SK-N-SH treated with all-trans-retinoic acid at 6 μM for 48 hours (cell line): ENCODE measurements around the gene ANKRD2.

ENCODE experiments used
- ATAC-seq: fragments of 200-7000 bp; cut with Tn5 transposase; 3 replicates; pipeline ENCODE4 v1.9.1; 2020; ENCODE audit warnings: mild to moderate bottlenecking, moderate library complexity
- ARNTL ChIP-seq: fragments of 450-650 bp; formaldehyde crosslinking; IDR thresholded peaks from 2 replicates; pipeline ENCODE4 v1.5.0; 2020; ENCODE audit warnings: low read depth, mild to moderate bottlenecking, moderate library complexity, borderline replicate concordance
- BACH2 ChIP-seq: fragments of 250-450 bp; sonication (Bioruptor Pico); IDR thresholded peaks from 2 replicates; pipeline ENCODE4 v1.9.0; 2021; ENCODE audit warnings: mild to moderate bottlenecking, borderline replicate concordance
- CREB5 ChIP-seq: fragments of 250-450 bp; sonication (Bioruptor Pico); IDR thresholded peaks from 2 replicates; pipeline ENCODE4 v1.5.1; 2020; ENCODE audit warnings: low read depth, mild to moderate bottlenecking, moderate library complexity
- CSRNP3 ChIP-seq: fragments of 250-450 bp; sonication (Bioruptor Pico); IDR thresholded peaks from 2 replicates; pipeline ENCODE4 v1.5.1; 2021; ENCODE audit warnings: mild to moderate bottlenecking, moderate library complexity
- ESRRG ChIP-seq: fragments of 250-450 bp; sonication (Bioruptor Pico); IDR thresholded peaks from 2 replicates; pipeline ENCODE4 v1.6.1; 2021; ENCODE audit warnings: mild to moderate bottlenecking
- GLIS3 ChIP-seq: fragments of 250-450 bp; sonication (Bioruptor Pico); IDR thresholded peaks from 2 replicates; pipeline ENCODE4 v1.5.0; 2020; ENCODE audit warnings: mild to moderate bottlenecking, moderate library complexity
- ISL1 ChIP-seq: fragments of 250-450 bp; sonication (Bioruptor Pico); IDR thresholded peaks from 2 replicates; pipeline ENCODE4 v2.1.2; 2022; ENCODE audit warnings: mild to moderate bottlenecking, moderate library complexity
- OSR1 ChIP-seq: fragments of 250-450 bp; sonication (Bioruptor Pico); IDR thresholded peaks from 2 replicates; pipeline ENCODE4 v1.8.0; 2022; ENCODE audit warnings: moderate library complexity, mild to moderate bottlenecking, inconsistent platforms
- PATZ1 ChIP-seq: fragments of 250-450 bp; sonication (Bioruptor Pico); IDR thresholded peaks from 2 replicates; pipeline ENCODE4 v1.8.0; 2020; ENCODE audit warnings: mild to moderate bottlenecking, moderate library complexity, borderline replicate concordance
- POU6F1 ChIP-seq: fragments of 250-450 bp; sonication (Bioruptor Pico); IDR thresholded peaks from 2 replicates; pipeline ENCODE4 v1.8.0; 2021; ENCODE audit warnings: low read depth, mild to moderate bottlenecking, moderate library complexity, borderline replicate concordance
- PPARA ChIP-seq: fragments of 250-450 bp; sonication (Bioruptor Pico); IDR thresholded peaks from 2 replicates; pipeline ENCODE4 v1.5.0; 2020; ENCODE audit warnings: mild to moderate bottlenecking, borderline replicate concordance
- RARB ChIP-seq: fragments of 250-450 bp; sonication (Bioruptor Pico); IDR thresholded peaks from 2 replicates; pipeline ENCODE4 v1.8.0; 2021; ENCODE audit warnings: mild to moderate bottlenecking, moderate library complexity
- SNAI2 ChIP-seq: fragments of 250-450 bp; sonication (Bioruptor Pico); IDR thresholded peaks from 2 replicates; pipeline ENCODE4 v1.5.0; 2020; ENCODE audit warnings: mild to moderate bottlenecking, moderate library complexity
- TCF4 ChIP-seq: fragments of 250-450 bp; sonication (Bioruptor Pico); IDR thresholded peaks from 2 replicates; pipeline ENCODE4 v1.8.0; 2021; ENCODE audit warnings: mild to moderate bottlenecking, moderate library complexity, borderline replicate concordance
- TOX ChIP-seq: fragments of 250-450 bp; sonication (Bioruptor Pico); IDR thresholded peaks from 2 replicates; pipeline ENCODE4 v1.8.0; 2021; ENCODE audit warnings: mild to moderate bottlenecking, moderate library complexity, borderline replicate concordance
- TSHZ2 ChIP-seq: fragments of 250-450 bp; sonication (Bioruptor Pico); IDR thresholded peaks from 2 replicates; pipeline ENCODE4 v1.5.0; 2020; ENCODE audit warnings: mild to moderate bottlenecking, moderate library complexity
- ZC3H10 ChIP-seq: fragments of 250-450 bp; sonication (Bioruptor Pico); IDR thresholded peaks from 2 replicates; pipeline ENCODE4 v1.5.1; 2021; ENCODE audit warnings: mild to moderate bottlenecking, moderate library complexity
- ZFP3 ChIP-seq: fragments of 250-450 bp; sonication (Bioruptor Pico); IDR thresholded peaks from 2 replicates; pipeline ENCODE4 v1.5.0; 2020; ENCODE audit warnings: mild to moderate bottlenecking, moderate library complexity
- ZFP30 ChIP-seq: fragments of 450-650 bp; formaldehyde crosslinking; IDR thresholded peaks from 2 replicates; pipeline ENCODE4 v1.5.0; 2022; ENCODE audit warnings: mild to moderate bottlenecking, moderate library complexity
- ZNF565 ChIP-seq: fragments of 450-650 bp; formaldehyde crosslinking; conservative IDR thresholded peaks from 2 replicates; pipeline ENCODE4 v1.5.0; 2020; ENCODE audit warnings: low read depth, mild to moderate bottlenecking, moderate library complexity
- ZNF70 ChIP-seq: fragments of 450-650 bp; formaldehyde crosslinking; IDR thresholded peaks from 2 replicates; pipeline ENCODE4 v1.5.0; 2020; ENCODE audit warnings: mild to moderate bottlenecking, moderate library complexity
- ZNF8 ChIP-seq: fragments of 450-650 bp; formaldehyde crosslinking; IDR thresholded peaks from 2 replicates; pipeline ENCODE4 v1.5.0; 2020; ENCODE audit warnings: mild to moderate bottlenecking, moderate library complexity

ANKRD2 gene

GRCh38 chr10:97627731-97628130 lies 55.2 kb downstream of the ANKRD2 start:
- TF ChIP-seq SNAI2 (CRISPR knock-in tag) (no peak), RARB (CRISPR knock-in tag) (no peak), ARNTL (no peak), OSR1 (CRISPR knock-in tag) (no peak), ISL1 (CRISPR knock-in tag) (no peak), TSHZ2 (CRISPR knock-in tag) (no peak), ESRRG (CRISPR knock-in tag) (no peak), CSRNP3 (CRISPR knock-in tag) (no peak), ZFP30 (CRISPR knock-in tag) (no peak), ZNF8 (no peak), GLIS3 (no peak), PPARA (CRISPR knock-in tag) (no peak), ZNF70 (CRISPR knock-in tag) (no peak), TCF4 (CRISPR knock-in tag) (no peak), CREB5 (no peak), ZC3H10 (CRISPR knock-in tag) (no peak), BACH2 (CRISPR knock-in tag) (no peak)
- no peak for ATAC-seq

GRCh38 chr10:97628228-97628627 lies 55.6 kb downstream of the ANKRD2 start:
- ATAC-seq, result no peak
- TF ChIP-seq BACH2 (CRISPR knock-in tag) (no peak), RARB (CRISPR knock-in tag) (no peak), OSR1 (CRISPR knock-in tag) (no peak), CSRNP3 (CRISPR knock-in tag) (no peak), CREB5 (no peak), PPARA (CRISPR knock-in tag) (no peak), SNAI2 (CRISPR knock-in tag) (no peak)

- no peak for ATAC-seq
- TF ChIP-seq OSR1 (CRISPR knock-in tag) (no peak), BACH2 (CRISPR knock-in tag) (no peak), TCF4 (CRISPR knock-in tag) (no peak), CSRNP3 (CRISPR knock-in tag) (no peak), RARB (CRISPR knock-in tag) (no peak), ARNTL (no peak), ISL1 (CRISPR knock-in tag) (no peak), GLIS3 (no peak), ZNF8 (no peak), POU6F1 (CRISPR knock-in tag) (no peak), PATZ1 (CRISPR knock-in tag) (no peak), ZC3H10 (CRISPR knock-in tag) (no peak), ZNF70 (CRISPR knock-in tag) (no peak), PPARA (CRISPR knock-in tag) (no peak), ZNF565 (CRISPR knock-in tag) (no peak), TOX (no peak), ZFP3 (CRISPR knock-in tag) (no peak)
Observed at GRCh38 chr10:97629289-97629688, 56.7 kb downstream of the ANKRD2 start.
